ENCODE results near the gene MACROD2. TPM values are rescaled to one million over a fixed set of nuclear protein-coding genes. Genes with fewer than 3 reads are reported as not detected.

The MACROD2 gene
- total RNA-seq, 1 experiment from 2014 or later: 1.3 TPM

- DNase-seq (ENCODE audit: low read depth, low spot score): no peak
- in situ Hi-C loops (cut with HindIII; ENCODE audit: low pct_unique_long_range_greater_than_20kb, low sequenced_read_pairs): no loop called here
These were observed 499.8 kb downstream of the MACROD2 start for GRCh38 chr20:14495066-14495465.

GRCh38 chr20:14497004-14497403, 501.7 kb downstream of the MACROD2 start:
- in situ Hi-C loops (cut with HindIII; ENCODE audit: low pct_unique_long_range_greater_than_20kb, low sequenced_read_pairs): no loop called here
- DNase-seq (ENCODE audit: low read depth, low spot score): no peak

- in situ Hi-C loops (cut with HindIII; ENCODE audit: low pct_unique_long_range_greater_than_20kb, low sequenced_read_pairs): no loop called here
These were observed 503.5 kb downstream of the MACROD2 start for GRCh38 chr20:14498772-14499171.

GRCh38 chr20:14505476-14505875, 510.2 kb downstream of the MACROD2 start:
- in situ Hi-C loops (cut with HindIII; ENCODE audit: low pct_unique_long_range_greater_than_20kb, low sequenced_read_pairs): no loop called here
- DNase-seq (ENCODE audit: low read depth, low spot score): no peak

More at GRCh38 chr20:14498772-14499171, 503.5 kb downstream of the MACROD2 start:
- DNase-seq (ENCODE audit: low read depth, low spot score): no peak

GRCh38 chr20:14507711-14508110, 512.4 kb downstream of the MACROD2 start:
- in situ Hi-C loops (cut with HindIII; ENCODE audit: low pct_unique_long_range_greater_than_20kb, low sequenced_read_pairs): no loop called here
- no peak for DNase-seq (ENCODE audit: low read depth, low spot score)

- DNase-seq (ENCODE audit: low read depth, low spot score): no peak
- in situ Hi-C loops (cut with HindIII; ENCODE audit: low pct_unique_long_range_greater_than_20kb, low sequenced_read_pairs): no loop called here
These were observed 515.0 kb downstream of the MACROD2 start for GRCh38 chr20:14510341-14510740.

GRCh38 chr20:14512839-14513238, 517.5 kb downstream of the MACROD2 start:
- DNase-seq (ENCODE audit: low read depth, low spot score): no peak
- in situ Hi-C loops (cut with HindIII; ENCODE audit: low pct_unique_long_range_greater_than_20kb, low sequenced_read_pairs): no loop called here

- in situ Hi-C loops (cut with HindIII; ENCODE audit: low pct_unique_long_range_greater_than_20kb, low sequenced_read_pairs): no loop called here
These were observed 523.3 kb downstream of the MACROD2 start for GRCh38 chr20:14518648-14519047.

GRCh38 chr20:14521016-14521415, 525.7 kb downstream of the MACROD2 start:
- no peak for DNase-seq (ENCODE audit: low read depth, low spot score)
- in situ Hi-C loops (cut with HindIII; ENCODE audit: low pct_unique_long_range_greater_than_20kb, low sequenced_read_pairs): no loop called here

More at GRCh38 chr20:14518648-14519047, 523.3 kb downstream of the MACROD2 start:
- DNase-seq (ENCODE audit: low read depth, low spot score): no peak

GRCh38 chr20:14521436-14521835, 526.1 kb downstream of the MACROD2 start:
- DNase-seq (ENCODE audit: low read depth, low spot score): no peak
- in situ Hi-C loops (cut with HindIII; ENCODE audit: low pct_unique_long_range_greater_than_20kb, low sequenced_read_pairs): no loop called here

- no peak for DNase-seq (ENCODE audit: low read depth, low spot score)
- in situ Hi-C loops (cut with HindIII; ENCODE audit: low pct_unique_long_range_greater_than_20kb, low sequenced_read_pairs): no loop called here
These were observed 527.3 kb downstream of the MACROD2 start for GRCh38 chr20:14522595-14522994.

GRCh38 chr20:14523090-14523489, 527.8 kb downstream of the MACROD2 start:
- in situ Hi-C loops (cut with HindIII; ENCODE audit: low pct_unique_long_range_greater_than_20kb, low sequenced_read_pairs): no loop called here

GRCh38 chr20:14525426-14525825, 530.1 kb downstream of the MACROD2 start:
- in situ Hi-C loops (cut with HindIII; ENCODE audit: low pct_unique_long_range_greater_than_20kb, low sequenced_read_pairs): no loop called here
- no peak for DNase-seq (ENCODE audit: low read depth, low spot score)

More at GRCh38 chr20:14523090-14523489, 527.8 kb downstream of the MACROD2 start:
- no peak for DNase-seq (ENCODE audit: low read depth, low spot score)

- peak; percentile 19 for DNase-seq (ENCODE audit: low read depth, low spot score)
- in situ Hi-C loops (cut with HindIII; ENCODE audit: low pct_unique_long_range_greater_than_20kb, low sequenced_read_pairs): no loop called here
These were observed 531.6 kb downstream of the MACROD2 start for GRCh38 chr20:14526891-14527290.

- DNase-seq (ENCODE audit: low read depth, low spot score): no peak
- in situ Hi-C loops (cut with HindIII; ENCODE audit: low pct_unique_long_range_greater_than_20kb, low sequenced_read_pairs): no loop called here
These were observed 536.5 kb downstream of the MACROD2 start for GRCh38 chr20:14531786-14532185.

GRCh38 chr20:14536738-14537137, 541.4 kb downstream of the MACROD2 start:
- in situ Hi-C loops (cut with HindIII; ENCODE audit: low pct_unique_long_range_greater_than_20kb, low sequenced_read_pairs): no loop called here
- DNase-seq (ENCODE audit: low read depth, low spot score): no peak

- in situ Hi-C loops (cut with HindIII; ENCODE audit: low pct_unique_long_range_greater_than_20kb, low sequenced_read_pairs): no loop called here
- no peak for DNase-seq (ENCODE audit: low read depth, low spot score)
These were observed 543.1 kb downstream of the MACROD2 start for GRCh38 chr20:14538433-14538832.

- in situ Hi-C loops (cut with HindIII; ENCODE audit: low pct_unique_long_range_greater_than_20kb, low sequenced_read_pairs): no loop called here
- no peak for DNase-seq (ENCODE audit: low read depth, low spot score)
These were observed 547.7 kb downstream of the MACROD2 start for GRCh38 chr20:14543040-14543439.

- in situ Hi-C loops (cut with HindIII; ENCODE audit: low pct_unique_long_range_greater_than_20kb, low sequenced_read_pairs): no loop called here
- DNase-seq (ENCODE audit: low read depth, low spot score): no peak
These were observed 549.4 kb downstream of the MACROD2 start for GRCh38 chr20:14544688-14545087.

- DNase-seq (ENCODE audit: low read depth, low spot score): no peak
- in situ Hi-C loops (cut with HindIII; ENCODE audit: low pct_unique_long_range_greater_than_20kb, low sequenced_read_pairs): no loop called here
These were observed 555.3 kb downstream of the MACROD2 start for GRCh38 chr20:14550655-14551054.
